ENCODE measurements around the gene DTWD1. TPM values are rescaled to one million over a fixed set of nuclear protein-coding genes. Genes with fewer than 3 reads are reported as not detected.
"Not testable (repeated sequence)": the region's sequence is repeated elsewhere in the genome, so short reads cannot be mapped to it uniquely, and the experiment has no call there.

Gene DTWD1
- total RNA-seq, 1 donor from 2014 or later = 41.2 TPM

DNA sequence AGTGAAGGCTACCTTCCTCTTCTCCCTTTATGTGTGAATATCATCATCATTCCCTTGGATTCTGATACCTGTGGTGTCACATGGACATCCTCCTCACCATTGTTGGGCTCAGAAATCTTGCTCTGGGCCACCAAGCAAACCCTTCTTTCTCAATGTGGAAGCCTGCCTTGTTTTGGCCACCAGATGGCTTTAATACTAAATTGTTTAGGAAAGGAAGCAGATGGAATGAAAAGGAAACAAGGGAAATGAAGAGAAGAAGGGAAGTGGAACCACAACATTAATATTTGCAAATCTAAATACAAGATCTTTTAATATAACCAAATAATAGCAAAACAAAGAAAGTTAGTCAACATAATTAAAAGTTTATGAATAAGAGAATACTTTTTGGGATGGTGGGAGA lies 14.3 kb upstream of the DTWD1 start:
- TF ChIP-seq, protein P1, sequence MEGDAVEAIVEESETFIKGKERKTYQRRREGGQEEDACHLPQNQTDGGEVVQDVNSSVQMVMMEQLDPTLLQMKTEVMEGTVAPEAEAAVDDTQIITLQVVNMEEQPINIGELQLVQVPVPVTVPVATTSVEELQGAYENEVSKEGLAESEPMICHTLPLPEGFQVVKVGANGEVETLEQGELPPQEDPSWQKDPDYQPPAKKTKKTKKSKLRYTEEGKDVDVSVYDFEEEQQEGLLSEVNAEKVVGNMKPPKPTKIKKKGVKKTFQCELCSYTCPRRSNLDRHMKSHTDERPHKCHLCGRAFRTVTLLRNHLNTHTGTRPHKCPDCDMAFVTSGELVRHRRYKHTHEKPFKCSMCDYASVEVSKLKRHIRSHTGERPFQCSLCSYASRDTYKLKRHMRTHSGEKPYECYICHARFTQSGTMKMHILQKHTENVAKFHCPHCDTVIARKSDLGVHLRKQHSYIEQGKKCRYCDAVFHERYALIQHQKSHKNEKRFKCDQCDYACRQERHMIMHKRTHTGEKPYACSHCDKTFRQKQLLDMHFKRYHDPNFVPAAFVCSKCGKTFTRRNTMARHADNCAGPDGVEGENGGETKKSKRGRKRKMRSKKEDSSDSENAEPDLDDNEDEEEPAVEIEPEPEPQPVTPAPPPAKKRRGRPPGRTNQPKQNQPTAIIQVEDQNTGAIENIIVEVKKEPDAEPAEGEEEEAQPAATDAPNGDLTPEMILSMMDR (IDR thresholded peaks at IDR 0.05; ENCODE audit: unreplicated experiment) = no peak
- H3K27ac Mint-ChIP-seq = no peak overlapping the region
- DNase-seq (ENCODE audit: low spot score in 2 of 2, unreplicated experiment in 2 of 2) = no peak
- peaks cover 35% of the 10 kb centered on the region for H3K9me3 Mint-ChIP-seq
- no peaks in the 10 kb centered on the region for H3K4me1 Mint-ChIP-seq
- no peak overlapping the region for H3K4me3 Mint-ChIP-seq
- H3K27me3 Mint-ChIP-seq (ENCODE audit: low read depth) = no peaks in the 10 kb centered on the region
- H3K36me3 Mint-ChIP-seq = peaks cover 24% of the 10 kb centered on the region

DNA sequence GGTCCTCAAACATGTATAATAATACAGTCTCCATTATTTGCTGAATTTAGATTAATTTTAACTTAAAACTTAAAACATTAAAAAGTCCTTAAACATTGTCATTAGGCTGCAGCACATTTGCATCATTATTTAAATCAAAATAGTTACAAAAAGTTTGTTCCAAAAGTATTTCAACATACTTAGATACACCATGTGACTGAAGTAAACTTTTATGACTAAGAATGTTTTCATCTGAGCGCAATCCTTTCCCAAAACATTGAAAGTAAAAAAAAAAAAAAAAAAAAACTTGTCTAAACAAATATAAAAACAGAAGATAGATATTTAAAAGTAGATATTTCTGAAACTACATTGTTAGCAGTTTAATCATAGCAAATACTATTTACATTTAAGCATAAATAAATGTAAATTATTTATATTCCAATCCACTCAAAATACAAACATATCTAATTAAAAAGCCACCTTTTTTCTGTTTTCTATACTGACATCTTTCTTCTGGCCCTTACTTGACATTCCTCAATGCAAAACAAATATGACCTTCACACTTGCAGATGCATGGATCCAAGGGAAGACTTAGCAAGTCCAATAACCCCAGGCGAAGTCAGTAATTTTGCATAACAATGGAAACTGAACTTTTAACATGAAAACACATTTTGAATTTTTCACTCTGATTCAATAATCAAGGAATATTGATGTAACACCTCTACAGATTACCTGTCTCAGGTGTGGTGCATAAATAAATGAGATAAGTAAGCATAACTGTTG lies 10.5 kb upstream of the DTWD1 start:
- no peaks in the 10 kb centered on the region for H3K4me1 Mint-ChIP-seq
- peaks cover 34% of the 10 kb centered on the region for H3K36me3 Mint-ChIP-seq
- H3K27me3 Mint-ChIP-seq (ENCODE audit: low read depth) = no peaks in the 10 kb centered on the region
- no peak overlapping the region for H3K4me3 Mint-ChIP-seq
- no peak overlapping the region for H3K27ac Mint-ChIP-seq
- TF ChIP-seq, protein P1 (IDR thresholded peaks at IDR 0.05; ENCODE audit: unreplicated experiment) = no peak
- H3K9me3 Mint-ChIP-seq = peaks cover 23% of the 10 kb centered on the region
- DNase-seq (ENCODE audit: low spot score in 2 of 2, unreplicated experiment in 2 of 2) = no peak

DNA sequence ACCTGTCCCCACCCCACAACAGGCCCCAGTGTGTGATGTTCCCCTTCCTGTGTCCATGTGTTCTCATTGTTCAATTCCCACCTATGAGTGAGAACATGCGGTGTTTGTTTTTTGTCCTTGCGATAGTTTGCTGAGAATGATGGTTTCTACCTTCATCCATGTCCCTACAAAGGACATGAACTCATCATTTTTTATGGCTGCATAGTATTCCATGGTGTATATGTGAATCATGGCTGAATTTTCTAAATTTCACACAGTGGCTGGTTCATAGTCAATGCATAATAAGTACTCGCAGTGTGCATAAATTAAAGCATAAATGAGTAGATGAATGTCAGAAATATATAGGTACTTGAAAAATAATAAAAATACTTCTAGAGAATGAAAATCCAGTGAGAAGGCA lies 8.6 kb upstream of the DTWD1 start:
- H3K4me3 Mint-ChIP-seq; H3K4me1 Mint-ChIP-seq; H3K27ac Mint-ChIP-seq; H3K27me3 Mint-ChIP-seq (ENCODE audit: low read depth); DNase-seq (ENCODE audit: low spot score in 2 of 2, unreplicated experiment in 2 of 2): not testable (repeated sequence)
- peaks cover 35% of the 10 kb centered on the region for H3K36me3 Mint-ChIP-seq
- peaks cover 34% of the 10 kb centered on the region for H3K9me3 Mint-ChIP-seq

DNA sequence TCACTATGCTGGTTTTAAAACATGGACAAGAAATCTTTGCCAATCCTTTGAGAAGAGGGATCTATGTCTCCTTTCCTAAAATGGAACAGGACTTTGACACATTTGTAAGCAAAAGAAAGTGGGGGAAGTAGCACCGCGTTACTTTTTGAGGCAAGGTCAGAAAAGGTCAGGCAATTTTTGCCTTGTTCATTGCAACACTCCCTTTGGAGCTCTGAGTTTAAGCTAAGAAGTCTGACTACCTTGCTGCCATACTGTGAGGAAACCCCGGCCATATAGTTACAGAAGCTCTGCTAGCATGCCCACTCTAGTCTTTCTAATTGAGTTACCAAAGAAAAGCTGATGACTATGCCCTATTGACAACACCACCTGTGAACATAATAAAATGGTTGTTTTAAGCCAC lies 1.6 kb upstream of the DTWD1 start:
- peaks cover 32% of the 10 kb centered on the region for H3K4me1 Mint-ChIP-seq
- peaks cover 28% of the 10 kb centered on the region for H3K9me3 Mint-ChIP-seq
- H3K27ac Mint-ChIP-seq = peak overlapping the region; percentile 100
- peak overlapping the region; percentile 20 for H3K4me3 Mint-ChIP-seq
- peaks cover 39% of the 10 kb centered on the region for H3K36me3 Mint-ChIP-seq
- TF ChIP-seq, protein P1 (IDR thresholded peaks at IDR 0.05; ENCODE audit: unreplicated experiment) = no peak
- no peak for DNase-seq (ENCODE audit: low spot score in 2 of 2, unreplicated experiment in 2 of 2)
- no peaks in the 10 kb centered on the region for H3K27me3 Mint-ChIP-seq (ENCODE audit: low read depth)

GRCh38 chr15:49620199-49620598 lies 649 bp upstream of the DTWD1 start:
- no peak for DNase-seq (ENCODE audit: low spot score in 2 of 2, unreplicated experiment in 2 of 2)

DNA sequence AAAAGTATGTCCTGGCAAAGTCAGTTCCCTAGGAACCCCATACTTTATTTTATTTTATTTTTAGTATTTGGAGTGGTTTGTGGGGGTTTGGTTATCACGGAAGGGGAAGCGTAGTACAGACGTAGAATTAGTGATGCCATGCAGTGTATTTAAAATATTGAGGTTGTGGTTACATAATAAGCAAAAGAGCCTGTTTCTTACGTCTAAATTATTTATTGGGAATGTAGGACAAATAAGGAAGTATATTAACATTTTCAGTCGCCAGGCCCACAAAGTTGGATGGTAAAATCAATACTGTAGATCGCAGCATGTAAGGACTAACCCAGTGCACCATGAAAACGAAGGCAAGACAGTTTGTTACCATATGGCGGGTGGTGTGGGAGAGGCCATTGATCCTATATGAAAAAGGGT lies 558 bp downstream of the DTWD1 start:
- peaks cover 34% of the 10 kb centered on the region for H3K36me3 Mint-ChIP-seq
- H3K27me3 Mint-ChIP-seq (ENCODE audit: low read depth) = no peaks in the 10 kb centered on the region
- H3K4me1 Mint-ChIP-seq = peaks cover 32% of the 10 kb centered on the region
- peak overlapping the region; percentile 98 for H3K4me3 Mint-ChIP-seq
- DNase-seq (ENCODE audit: low spot score in 2 of 2, unreplicated experiment in 2 of 2) = no peak
- TF ChIP-seq, protein P1 (IDR thresholded peaks at IDR 0.05; ENCODE audit: unreplicated experiment) = no peak
- H3K27ac Mint-ChIP-seq = peak overlapping the region; percentile 100
- peaks cover 15% of the 10 kb centered on the region for H3K9me3 Mint-ChIP-seq

More at GRCh38 chr15:49620199-49620598, 649 bp upstream of the DTWD1 start:
- Mint-ChIP-seq H3K4me3 (peak overlapping the region; percentile 98), H3K36me3 (peaks cover 37% of the 10 kb centered on the region), H3K9me3 (peaks cover 22% of the 10 kb centered on the region), H3K4me1 (peaks cover 32% of the 10 kb centered on the region), H3K27ac (peak overlapping the region; percentile 100), H3K27me3 (ENCODE audit: low read depth) (no peaks in the 10 kb centered on the region)
- TF ChIP-seq, protein P1 (IDR thresholded peaks at IDR 0.05; ENCODE audit: unreplicated experiment) = no peak
